DOHH2 (cell line): ENCODE measurements around the gene CRYBG1.
"Not testable (repeated sequence)": the region's sequence is repeated elsewhere in the genome, so short reads cannot be mapped to it uniquely, and the experiment has no call there.

Experiments
- H3F3A ChIP-seq: fragments of 200-600 bp; sonication (generic), shearing (Covaris generic); 2 replicates; pipeline ENCODE4 v1.6.0; 2016; ENCODE audit warnings: antibody characterized with exemption, mild to moderate bottlenecking; ENCODE audit not compliant: control insufficient read depth, insufficient read depth
- H3K27ac ChIP-seq: fragments of 200-600 bp; sonication (generic); 2 replicates; pipeline ENCODE4 v1.5.1; 2014; ENCODE audit warnings: low read depth, mild to moderate bottlenecking, low read length, moderate library complexity
- H3K27me3 ChIP-seq: fragments of 200-600 bp; sonication (generic); 2 replicates; pipeline ENCODE4 v1.6.1; 2014; ENCODE audit warnings: mild to moderate bottlenecking, low read length, mixed read lengths; ENCODE audit not compliant: control insufficient read depth
- H3K36me3 ChIP-seq: fragments of 200-600 bp; sonication (generic); 2 replicates; pipeline ENCODE4 v1.6.1; 2014; ENCODE audit warnings: mild to moderate bottlenecking, low read length, moderate library complexity, mixed read lengths; ENCODE audit not compliant: control insufficient read depth
- H3K4me1 ChIP-seq: fragments of 200-600 bp; sonication (generic); 2 replicates; pipeline ENCODE4 v1.6.1; 2014; ENCODE audit warnings: mild to moderate bottlenecking, low read length, mixed read lengths; ENCODE audit not compliant: control insufficient read depth
- H3K4me2 ChIP-seq: fragments of 200-600 bp; sonication (generic); 2 replicates; pipeline ENCODE4 v1.6.0; 2014; ENCODE audit warnings: mild to moderate bottlenecking, low read length, moderate library complexity
- H3K4me3 ChIP-seq: fragments of 200-600 bp; sonication (generic); 2 replicates; pipeline ENCODE4 v1.5.1; 2014; ENCODE audit warnings: mild to moderate bottlenecking, low read length, mixed read lengths
- H3K79me2 ChIP-seq: fragments of 200-600 bp; sonication (generic); 2 replicates; pipeline ENCODE4 v1.6.1; 2014; ENCODE audit warnings: mild to moderate bottlenecking, low read length, mixed read lengths; ENCODE audit not compliant: control insufficient read depth
- H3K9me2 ChIP-seq: fragments of 200-600 bp; sonication (generic); replicated peaks from 2 replicates; pipeline ENCODE4 v1.6.1; 2014; ENCODE audit warnings: mild to moderate bottlenecking, low read length, mixed read lengths; ENCODE audit not compliant: control insufficient read depth
- H3K9me3 ChIP-seq: fragments of 200-600 bp; sonication (generic); 2 replicates; pipeline ENCODE4 v1.6.1; 2014; ENCODE audit warnings: antibody characterized with exemption, low read length, mixed read lengths; ENCODE audit not compliant: control insufficient read depth, insufficient read depth
- H4K20me1 ChIP-seq: fragments of 200-600 bp; sonication (generic); 2 replicates; pipeline ENCODE4 v1.6.0; 2014; ENCODE audit warnings: low read depth, mild to moderate bottlenecking, antibody characterized with exemption, low read length, moderate library complexity; ENCODE audit not compliant: control insufficient read depth, insufficient read depth
- EZH2phosphoT487 ChIP-seq: fragments of 200-600 bp; sonication (generic); IDR thresholded peaks from 2 replicates; pipeline ENCODE4 v1.6.1; 2017; ENCODE audit warnings: borderline replicate concordance, mild to moderate bottlenecking, antibody characterized with exemption, low read length, moderate library complexity, mixed read lengths
- TF ChIP-seq, protein P1 (sequence below): fragments of 200-600 bp; sonication (generic); IDR thresholded peaks from one replicate; pipeline ENCODE4 v1.5.1; 2014; ENCODE audit warnings: antibody characterized with exemption, mild to moderate bottlenecking, low read depth, low read length; ENCODE audit not compliant: poor library complexity, severe bottlenecking

CRYBG1 gene

DNA sequence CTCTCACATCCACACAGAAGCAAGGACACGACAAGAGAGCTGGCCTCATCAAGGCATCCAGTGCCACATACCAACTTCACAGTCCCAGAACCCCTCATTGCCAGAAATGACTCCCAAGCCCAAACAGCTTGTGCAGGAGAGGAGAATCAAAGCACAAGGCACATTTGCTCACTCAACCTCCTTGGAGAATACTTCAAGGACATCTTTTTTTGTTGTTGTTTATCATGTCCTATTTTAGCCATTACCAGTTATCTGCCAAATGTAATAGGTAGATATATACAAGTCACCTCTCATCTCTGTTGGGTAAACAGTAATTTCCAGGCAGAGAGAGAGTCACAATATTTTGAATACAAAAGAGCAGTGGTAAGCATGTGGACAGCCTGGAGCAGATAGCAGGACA is 221.0 kb downstream of the CRYBG1 start:
- no peaks in the 10 kb centered on the region for H3K9me2 ChIP-seq
- TF ChIP-seq EZH2phosphoT487 = no peak
- TF ChIP-seq, protein P1, sequence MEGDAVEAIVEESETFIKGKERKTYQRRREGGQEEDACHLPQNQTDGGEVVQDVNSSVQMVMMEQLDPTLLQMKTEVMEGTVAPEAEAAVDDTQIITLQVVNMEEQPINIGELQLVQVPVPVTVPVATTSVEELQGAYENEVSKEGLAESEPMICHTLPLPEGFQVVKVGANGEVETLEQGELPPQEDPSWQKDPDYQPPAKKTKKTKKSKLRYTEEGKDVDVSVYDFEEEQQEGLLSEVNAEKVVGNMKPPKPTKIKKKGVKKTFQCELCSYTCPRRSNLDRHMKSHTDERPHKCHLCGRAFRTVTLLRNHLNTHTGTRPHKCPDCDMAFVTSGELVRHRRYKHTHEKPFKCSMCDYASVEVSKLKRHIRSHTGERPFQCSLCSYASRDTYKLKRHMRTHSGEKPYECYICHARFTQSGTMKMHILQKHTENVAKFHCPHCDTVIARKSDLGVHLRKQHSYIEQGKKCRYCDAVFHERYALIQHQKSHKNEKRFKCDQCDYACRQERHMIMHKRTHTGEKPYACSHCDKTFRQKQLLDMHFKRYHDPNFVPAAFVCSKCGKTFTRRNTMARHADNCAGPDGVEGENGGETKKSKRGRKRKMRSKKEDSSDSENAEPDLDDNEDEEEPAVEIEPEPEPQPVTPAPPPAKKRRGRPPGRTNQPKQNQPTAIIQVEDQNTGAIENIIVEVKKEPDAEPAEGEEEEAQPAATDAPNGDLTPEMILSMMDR = no peak
- no peak overlapping the region for H3K4me3 ChIP-seq
- H4K20me1 ChIP-seq = no peaks in the 10 kb centered on the region
- H3K27ac ChIP-seq = no peak overlapping the region
- no peaks in the 10 kb centered on the region for H3K4me1 ChIP-seq
- H3K9me3 ChIP-seq = no peaks in the 10 kb centered on the region
- H3K79me2 ChIP-seq = no peaks in the 10 kb centered on the region
- no peak overlapping the region for H3K4me2 ChIP-seq
- peaks cover 34% of the 10 kb centered on the region; the same call in 1 of the 2 replicates for H3K36me3 ChIP-seq
- H3K27me3 ChIP-seq = no peaks in the 10 kb centered on the region
- H3F3A ChIP-seq = no peaks in the 10 kb centered on the region

DNA sequence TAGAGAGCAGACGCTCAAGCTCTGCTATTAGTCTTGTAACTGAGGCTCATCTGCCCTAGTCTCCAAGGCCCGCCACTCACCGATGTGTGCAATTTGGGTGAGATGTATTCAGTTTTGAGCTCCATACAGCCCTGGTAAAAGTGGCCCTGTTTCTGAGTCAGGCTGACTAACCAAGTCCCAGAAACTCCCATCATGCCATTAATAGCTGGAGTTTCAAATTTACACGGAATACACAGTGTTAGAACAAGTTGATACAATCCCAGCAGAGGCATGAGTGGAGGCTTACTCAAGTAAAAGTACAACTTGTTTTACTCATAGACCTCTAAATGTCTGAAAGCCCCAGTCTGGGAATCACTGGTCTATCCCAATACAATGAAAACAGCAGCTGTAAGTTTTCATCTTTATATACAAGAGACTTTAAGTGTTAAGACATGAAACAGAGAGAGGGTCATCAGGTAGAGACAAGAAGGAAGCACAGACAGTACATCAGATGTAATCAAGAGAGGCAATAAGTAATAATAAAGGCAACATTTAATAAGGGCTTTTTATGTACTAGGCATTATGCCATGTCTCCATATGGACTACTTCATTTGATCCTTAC is 226.4 kb downstream of the CRYBG1 start:
- H3K4me1 ChIP-seq = no peaks in the 10 kb centered on the region
- no peak overlapping the region for H3K4me2 ChIP-seq

DNA sequence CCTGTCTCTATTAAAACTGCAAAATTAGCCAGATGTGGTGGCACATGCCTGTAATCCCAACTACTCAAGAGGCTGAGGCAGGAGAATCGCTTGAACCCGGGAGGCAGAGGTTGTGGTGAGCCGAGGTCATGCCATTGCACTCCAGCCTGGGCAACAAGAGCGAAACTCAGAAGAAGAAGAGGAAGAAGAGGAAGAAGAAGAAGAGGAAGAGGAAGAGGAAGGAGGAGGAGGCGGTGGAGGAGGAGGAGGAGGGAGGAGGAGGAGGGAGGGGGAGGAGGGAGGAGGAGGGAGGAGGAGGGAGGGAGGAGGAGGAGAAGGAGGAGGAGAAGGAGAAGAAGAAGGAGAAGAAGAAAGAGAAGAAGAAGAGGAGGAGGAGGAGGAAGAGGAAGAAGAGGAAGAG is 228.4 kb downstream of the CRYBG1 start:
- H3F3A ChIP-seq, H3K27me3 ChIP-seq, H3K27ac ChIP-seq, H3K4me3 ChIP-seq, H4K20me1 ChIP-seq, H3K79me2 ChIP-seq, H3K9me3 ChIP-seq, H3K4me2 ChIP-seq, H3K4me1 ChIP-seq, H3K9me2 ChIP-seq: not testable (repeated sequence)
- peaks cover 40% of the 10 kb centered on the region for H3K36me3 ChIP-seq

More for the DNA sequence above, 226.4 kb downstream of the CRYBG1 start:
- no peak overlapping the region for H3K27ac ChIP-seq
- H3K27me3 ChIP-seq = no peaks in the 10 kb centered on the region
- no peaks in the 10 kb centered on the region for H4K20me1 ChIP-seq
- H3K79me2 ChIP-seq = no peaks in the 10 kb centered on the region
- peaks cover 4% of the 10 kb centered on the region; the same call in 1 of the 2 replicates for H3F3A ChIP-seq
- peaks cover 52% of the 10 kb centered on the region for H3K36me3 ChIP-seq
- TF ChIP-seq EZH2phosphoT487 = no peak
- TF ChIP-seq, protein P1 = no peak
- H3K9me2 ChIP-seq = no peaks in the 10 kb centered on the region
- no peaks in the 10 kb centered on the region for H3K9me3 ChIP-seq
- no peak overlapping the region for H3K4me3 ChIP-seq

DNA sequence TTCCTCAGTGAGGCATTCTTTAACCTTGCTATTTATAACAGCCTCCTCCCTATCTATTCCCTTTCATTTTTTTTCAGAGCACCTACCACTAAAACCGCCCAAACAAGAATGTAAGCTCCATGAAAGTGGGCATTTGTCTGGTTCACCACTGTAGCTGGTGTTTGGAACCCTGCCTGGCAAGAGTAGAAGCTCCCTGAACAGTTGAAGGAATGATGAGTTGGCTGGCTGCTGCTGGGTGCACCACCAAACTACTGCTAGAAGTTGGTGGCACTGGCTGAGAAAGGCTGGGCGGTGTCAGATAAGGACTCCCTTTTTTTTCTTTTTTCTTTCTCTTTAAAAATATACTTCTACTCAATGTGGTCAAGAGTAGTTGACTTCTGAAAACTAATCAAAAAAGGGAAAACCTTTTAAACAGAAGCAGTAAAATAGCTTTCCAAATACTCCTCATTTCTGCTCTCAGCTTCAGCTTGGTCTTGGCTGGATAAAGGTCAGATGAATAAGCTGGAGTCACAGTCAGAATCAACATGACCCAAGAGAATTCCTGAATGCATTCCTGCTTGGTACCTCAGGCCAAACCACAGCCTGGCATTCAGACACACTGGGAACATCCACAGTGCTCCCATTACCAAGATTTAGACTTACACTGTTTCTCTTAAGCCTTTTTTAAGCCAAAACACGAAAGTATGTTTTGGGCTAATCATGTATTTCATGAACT is 230.8 kb downstream of the CRYBG1 start:
- no peak overlapping the region for H3K27ac ChIP-seq

More for the DNA sequence above, 230.8 kb downstream of the CRYBG1 start:
- Histone ChIP-seq H3K9me3 (no peaks in the 10 kb centered on the region), H3K4me1 (no peaks in the 10 kb centered on the region), H3K27me3 (no peaks in the 10 kb centered on the region), H3K36me3 (peaks cover 30% of the 10 kb centered on the region), H3F3A (peaks cover 4% of the 10 kb centered on the region; the same call in 1 of the 2 replicates), H4K20me1 (no peaks in the 10 kb centered on the region), H3K4me3 (no peak overlapping the region), H3K4me2 (no peak overlapping the region), H3K9me2 (no peaks in the 10 kb centered on the region), H3K79me2 (no peaks in the 10 kb centered on the region)
- TF ChIP-seq, protein P1 = no peak
- no peak for TF ChIP-seq EZH2phosphoT487
